Activated T-cell treated with anti-CD3 and anti-CD28 coated beads, Interleukin-2, amount 50 U/mL, for 24 hours (primary cell): Measurements from ENCODE around the gene CLK3.
"Not testable (repeated sequence)": the region's sequence is repeated elsewhere in the genome, so short reads cannot be mapped to it uniquely, and the experiment has no call there.

ENCODE experiments used
- DNase-seq: peaks from one replicate; pipeline ENCODE4 v3.0.0-alpha.2; 2020
- H3K27ac Mint-ChIP-seq: 2 replicates; pipeline ENCODE4 v1.8.0; 2020; ENCODE audit warnings: mild to moderate bottlenecking, mixed read lengths
- H3K27me3 Mint-ChIP-seq: 2 replicates; pipeline ENCODE4 v1.8.0; 2020; ENCODE audit warnings: mixed read lengths
- H3K36me3 Mint-ChIP-seq: 2 replicates; pipeline ENCODE4 v1.8.0; 2020; ENCODE audit warnings: low read depth, mixed read lengths
- H3K4me1 Mint-ChIP-seq: 2 replicates; pipeline ENCODE4 v1.8.0; 2020; ENCODE audit warnings: low read depth, mixed read lengths
- H3K4me3 Mint-ChIP-seq: 2 replicates; pipeline ENCODE4 v1.8.0; 2020; ENCODE audit warnings: mild to moderate bottlenecking, moderate library complexity, mixed read lengths
- H3K9me3 Mint-ChIP-seq: 2 replicates; pipeline ENCODE4 v1.8.0; 2020; ENCODE audit warnings: mixed read lengths

CLK3 gene

DNA sequence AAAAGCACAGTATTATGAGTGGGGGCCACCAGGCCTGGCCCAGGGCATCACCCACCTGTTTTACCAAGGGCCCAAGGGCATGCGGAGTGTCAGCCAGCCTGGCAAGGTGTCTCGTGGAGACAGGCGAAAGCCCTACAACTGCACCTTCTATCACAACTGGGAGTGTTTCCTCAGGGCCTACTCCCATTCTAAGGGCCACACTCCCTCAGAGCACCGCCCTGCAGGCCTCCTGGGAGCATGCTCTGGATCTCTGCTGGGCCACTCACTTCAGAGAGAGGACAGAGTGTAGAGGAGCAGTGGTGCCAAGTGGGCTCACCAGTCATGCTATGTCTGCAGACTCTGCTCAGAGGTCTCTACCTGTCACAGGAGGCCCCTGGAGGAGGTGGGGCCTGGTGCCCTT is 21.2 kb upstream of the CLK3 start:
- H3K27me3 Mint-ChIP-seq, result no peaks in the 10 kb centered on the region
- H3K36me3 Mint-ChIP-seq, result peaks cover 83% of the 10 kb centered on the region
- H3K27ac Mint-ChIP-seq, result peak overlapping the region; percentile 71
- H3K4me3 Mint-ChIP-seq, result no peak overlapping the region
- H3K4me1 Mint-ChIP-seq, result peaks cover 21% of the 10 kb centered on the region
- no peaks in the 10 kb centered on the region for H3K9me3 Mint-ChIP-seq
- DNase-seq, result no peak

DNA sequence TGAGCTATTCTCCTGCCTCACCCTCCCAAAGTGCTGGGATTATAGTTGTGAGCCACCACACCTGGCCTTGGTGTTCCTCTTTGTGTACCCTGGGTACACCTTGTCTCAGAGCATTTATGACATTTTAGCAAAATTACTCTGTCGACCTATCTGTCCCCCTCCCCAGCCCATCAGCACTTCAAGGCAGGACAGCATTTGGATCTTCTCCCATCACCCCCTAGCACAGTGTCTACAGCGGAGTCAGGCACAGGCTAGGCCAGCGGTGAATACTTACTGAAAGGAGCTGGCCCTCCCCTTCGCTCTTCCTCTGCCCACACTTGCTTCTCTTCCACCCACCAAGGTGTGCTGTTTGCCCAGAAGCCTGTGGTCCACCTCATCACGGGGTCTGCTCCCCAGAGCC is 20.4 kb upstream of the CLK3 start:
- no peaks in the 10 kb centered on the region for H3K9me3 Mint-ChIP-seq
- H3K27me3 Mint-ChIP-seq, result no peaks in the 10 kb centered on the region
- H3K27ac Mint-ChIP-seq, result peak overlapping the region; percentile 22
- DNase-seq, result no peak
- H3K4me1 Mint-ChIP-seq, result peaks cover 22% of the 10 kb centered on the region
- no peak overlapping the region for H3K4me3 Mint-ChIP-seq
- H3K36me3 Mint-ChIP-seq, result peaks cover 77% of the 10 kb centered on the region

DNA sequence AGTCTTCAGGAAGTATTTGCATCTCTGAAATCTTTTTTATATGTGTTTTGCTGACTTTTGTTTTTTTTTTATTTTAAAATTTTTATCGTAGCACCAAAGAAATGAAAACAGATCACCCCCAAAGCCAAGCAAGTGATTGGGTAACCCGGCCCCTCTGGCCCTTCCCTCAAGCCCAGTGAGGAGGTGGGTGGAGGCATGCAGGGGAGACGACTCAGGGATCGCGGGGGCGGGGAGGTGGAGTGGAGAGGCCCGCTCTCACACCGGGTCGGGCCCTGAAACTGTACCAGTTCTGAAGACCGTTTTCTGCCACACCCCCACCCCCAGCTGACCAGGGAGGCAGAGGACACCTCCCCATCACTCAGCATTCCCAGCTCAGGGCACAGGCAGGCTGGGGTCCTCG is 18.9 kb upstream of the CLK3 start:
- not testable (repeated sequence) for H3K9me3 Mint-ChIP-seq, DNase-seq, H3K27me3 Mint-ChIP-seq, H3K4me3 Mint-ChIP-seq, H3K27ac Mint-ChIP-seq
- Mint-ChIP-seq H3K4me1 (peaks cover 22% of the 10 kb centered on the region), H3K36me3 (peaks cover 62% of the 10 kb centered on the region)

DNA sequence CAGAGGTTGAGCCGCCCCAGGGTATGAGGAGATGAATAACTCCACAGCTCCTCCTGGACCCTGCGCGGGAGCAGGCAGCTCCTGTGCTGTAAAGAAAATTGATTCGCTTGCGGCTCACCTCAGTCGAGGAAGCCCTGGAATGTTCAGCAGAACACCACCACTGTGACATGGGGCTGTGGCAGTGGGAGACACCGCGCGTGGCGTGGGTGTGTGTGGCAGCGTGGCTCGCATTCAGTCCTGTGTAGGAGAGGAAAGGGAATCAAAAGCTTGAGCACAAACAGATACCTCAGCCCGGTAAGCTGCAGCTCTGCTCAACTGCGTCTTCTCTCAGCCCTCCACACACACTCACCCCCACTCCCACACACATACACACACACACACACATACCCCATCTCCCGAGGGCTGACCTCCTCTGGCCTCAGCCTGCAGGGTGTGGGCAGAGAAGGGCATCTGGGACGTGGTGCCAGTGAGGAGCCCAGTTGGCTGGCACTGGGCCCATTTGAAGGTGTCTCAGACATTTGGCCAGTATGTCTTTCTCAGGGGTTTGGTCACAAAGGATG is 18.4 kb upstream of the CLK3 start:
- not testable (repeated sequence) for H3K4me3 Mint-ChIP-seq, DNase-seq, H3K9me3 Mint-ChIP-seq, H3K27me3 Mint-ChIP-seq
- H3K27ac Mint-ChIP-seq, result peak overlapping the region; percentile 84
- H3K4me1 Mint-ChIP-seq, result peaks cover 22% of the 10 kb centered on the region
- H3K36me3 Mint-ChIP-seq, result peaks cover 57% of the 10 kb centered on the region

DNA sequence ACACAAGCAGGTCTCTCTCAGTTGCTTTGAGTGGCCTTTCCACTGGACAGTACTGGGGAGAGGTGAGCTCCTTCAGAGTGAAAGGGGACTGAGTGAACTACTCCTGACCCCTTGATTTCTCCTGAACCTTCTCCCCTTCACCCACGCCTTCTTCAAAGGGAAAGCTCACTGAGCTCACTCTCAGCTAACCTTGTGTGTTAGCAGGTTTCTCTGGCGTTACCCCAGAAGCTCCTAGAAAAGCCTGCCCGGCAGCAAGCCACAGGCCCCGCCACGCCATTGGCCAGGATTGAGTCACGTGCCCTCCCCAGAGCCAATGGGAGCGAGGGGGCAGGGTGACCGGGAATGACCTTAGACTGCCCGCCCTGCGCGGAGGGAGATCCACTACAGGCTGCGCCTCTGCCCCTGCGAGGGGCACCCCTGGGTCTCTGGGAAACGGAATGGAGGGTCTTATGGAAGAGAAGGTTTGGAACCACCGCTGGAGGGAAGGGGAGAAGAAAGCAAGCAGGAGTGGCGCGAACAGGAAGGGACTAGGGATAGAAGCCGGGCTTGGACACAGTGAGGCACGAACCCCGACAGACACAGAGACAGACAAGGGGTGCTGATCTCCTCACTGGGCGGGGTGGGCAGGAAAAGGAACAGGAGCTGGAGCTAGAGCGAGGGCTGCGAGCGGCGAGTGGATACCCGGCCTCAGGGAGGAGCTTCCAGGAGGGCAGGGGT is 17.4 kb upstream of the CLK3 start:
- H3K27ac Mint-ChIP-seq, result peak overlapping the region; percentile 98
- peak; percentile 91 for DNase-seq
- peak overlapping the region; percentile 92 for H3K4me3 Mint-ChIP-seq
- peaks cover 47% of the 10 kb centered on the region for H3K36me3 Mint-ChIP-seq
- H3K27me3 Mint-ChIP-seq, result no peaks in the 10 kb centered on the region
- H3K9me3 Mint-ChIP-seq, result no peaks in the 10 kb centered on the region
- peaks cover 22% of the 10 kb centered on the region for H3K4me1 Mint-ChIP-seq

DNA sequence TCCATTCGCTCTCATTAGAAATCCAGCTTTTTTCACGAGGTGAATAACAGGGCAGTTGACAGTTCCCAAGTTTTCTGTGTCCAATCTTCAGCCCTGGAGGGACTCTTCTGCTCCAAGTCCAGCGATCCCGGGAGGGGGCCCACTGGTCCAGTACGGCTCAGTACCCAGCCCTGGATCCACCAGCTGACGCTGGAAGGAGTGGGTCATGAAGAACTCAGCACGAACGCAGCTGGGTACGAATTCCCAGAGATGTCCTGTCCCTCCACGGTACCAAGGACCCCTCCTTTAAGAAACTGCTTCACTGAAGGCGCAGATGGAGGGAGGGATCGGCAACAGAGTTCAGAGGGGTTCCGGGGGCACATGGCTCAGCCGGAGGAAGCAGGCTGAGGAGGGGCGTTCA is 16.5 kb upstream of the CLK3 start:
- DNase-seq, result no peak
- H3K27me3 Mint-ChIP-seq, result no peaks in the 10 kb centered on the region
- peaks cover 22% of the 10 kb centered on the region for H3K4me1 Mint-ChIP-seq
- peak overlapping the region; percentile 92 for H3K4me3 Mint-ChIP-seq
- peaks cover 41% of the 10 kb centered on the region for H3K36me3 Mint-ChIP-seq
- no peaks in the 10 kb centered on the region for H3K9me3 Mint-ChIP-seq
- peak overlapping the region; percentile 98 for H3K27ac Mint-ChIP-seq

DNA sequence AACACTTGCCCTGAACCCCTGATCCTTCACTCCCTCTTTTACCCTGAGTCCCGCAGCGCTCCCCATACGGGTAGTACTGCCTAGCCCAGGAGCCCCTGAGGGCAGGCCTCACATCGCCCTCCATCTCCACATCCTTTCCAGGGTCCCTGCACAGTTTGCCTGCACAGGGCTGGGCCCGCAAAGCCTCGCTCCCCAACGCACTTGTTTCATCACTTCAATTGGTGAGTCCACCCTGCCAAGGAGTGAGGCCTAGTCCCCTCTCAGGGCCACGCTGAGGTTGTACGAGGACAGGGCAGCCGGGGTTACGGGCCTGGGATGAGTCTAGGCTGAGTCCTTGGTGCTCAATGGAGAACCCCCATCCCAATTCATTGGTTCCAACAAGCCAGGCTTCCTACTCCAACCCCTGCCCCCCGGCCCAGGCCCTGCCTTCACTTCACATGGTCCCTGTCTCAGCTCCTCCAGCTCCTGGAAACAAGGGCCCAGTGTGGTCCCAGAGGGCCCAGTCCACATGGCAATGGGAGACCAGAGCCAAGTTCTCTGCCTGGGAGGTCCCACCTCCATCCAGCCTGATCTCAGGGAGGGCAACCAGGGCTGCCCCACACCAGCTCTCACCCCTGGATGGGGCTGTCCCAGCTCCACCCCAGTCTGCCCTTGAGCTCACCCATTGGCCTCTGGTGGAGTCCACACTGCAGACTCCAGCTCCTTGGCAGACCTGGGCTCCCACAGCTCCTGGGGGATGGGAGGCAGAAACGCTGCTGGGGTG is 12.4 kb upstream of the CLK3 start:
- no peak overlapping the region for H3K4me3 Mint-ChIP-seq
- DNase-seq, result no peak
- H3K36me3 Mint-ChIP-seq, result peaks cover 12% of the 10 kb centered on the region
- H3K9me3 Mint-ChIP-seq, result no peaks in the 10 kb centered on the region
- peaks cover 14% of the 10 kb centered on the region for H3K4me1 Mint-ChIP-seq
- H3K27ac Mint-ChIP-seq, result no peak overlapping the region
- H3K27me3 Mint-ChIP-seq, result no peaks in the 10 kb centered on the region

DNA sequence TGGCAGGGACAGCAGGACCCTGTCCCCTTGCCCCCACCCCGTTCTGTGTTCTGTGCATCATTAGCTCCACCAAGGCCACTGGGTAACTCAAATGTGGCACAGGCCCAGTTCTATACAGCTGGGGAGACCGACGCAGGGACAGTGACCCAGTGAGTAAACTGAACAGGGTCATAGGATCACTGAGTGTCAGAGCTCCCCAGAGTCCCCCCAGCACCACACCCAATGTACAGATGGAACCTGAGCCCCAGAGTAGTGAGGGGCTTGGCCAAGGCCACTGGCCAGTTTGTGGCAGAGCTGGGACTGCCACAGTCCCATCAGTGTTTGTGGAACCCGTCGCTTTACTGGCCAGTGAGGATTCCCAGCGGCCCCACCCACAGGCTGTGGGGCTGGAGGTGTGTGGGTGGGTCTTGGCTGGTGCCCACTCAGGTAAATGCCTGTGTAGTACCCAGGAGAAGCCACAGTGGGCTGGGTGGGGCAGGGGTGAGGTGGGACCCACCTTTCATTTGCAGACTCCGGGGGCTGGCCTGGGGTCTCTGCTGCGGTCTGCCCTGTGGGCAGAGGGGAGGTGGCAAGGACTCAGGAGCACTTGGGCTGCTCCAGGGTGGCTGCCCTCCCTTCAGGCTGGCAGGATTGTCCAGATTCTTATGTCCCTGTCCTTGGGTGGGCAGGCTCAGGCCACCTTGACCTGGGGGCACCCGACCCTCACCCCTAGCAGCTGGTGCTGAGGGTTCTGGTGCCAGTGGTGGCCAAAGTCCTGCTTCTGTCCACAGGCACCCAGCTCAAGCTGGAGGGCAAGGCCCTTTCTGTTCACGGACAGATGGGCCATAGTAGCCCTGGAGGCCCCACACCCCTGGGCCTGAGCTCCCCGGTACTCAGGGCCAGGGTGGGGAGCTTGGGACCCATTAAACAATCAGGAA is 11.6 kb upstream of the CLK3 start:
- H3K36me3 Mint-ChIP-seq, result peaks cover 6% of the 10 kb centered on the region
- no peak for DNase-seq
- H3K4me3 Mint-ChIP-seq, result no peak overlapping the region
- H3K27ac Mint-ChIP-seq, result no peak overlapping the region
- no peaks in the 10 kb centered on the region for H3K9me3 Mint-ChIP-seq
- H3K4me1 Mint-ChIP-seq, result peaks cover 6% of the 10 kb centered on the region
- H3K27me3 Mint-ChIP-seq, result no peaks in the 10 kb centered on the region

DNA sequence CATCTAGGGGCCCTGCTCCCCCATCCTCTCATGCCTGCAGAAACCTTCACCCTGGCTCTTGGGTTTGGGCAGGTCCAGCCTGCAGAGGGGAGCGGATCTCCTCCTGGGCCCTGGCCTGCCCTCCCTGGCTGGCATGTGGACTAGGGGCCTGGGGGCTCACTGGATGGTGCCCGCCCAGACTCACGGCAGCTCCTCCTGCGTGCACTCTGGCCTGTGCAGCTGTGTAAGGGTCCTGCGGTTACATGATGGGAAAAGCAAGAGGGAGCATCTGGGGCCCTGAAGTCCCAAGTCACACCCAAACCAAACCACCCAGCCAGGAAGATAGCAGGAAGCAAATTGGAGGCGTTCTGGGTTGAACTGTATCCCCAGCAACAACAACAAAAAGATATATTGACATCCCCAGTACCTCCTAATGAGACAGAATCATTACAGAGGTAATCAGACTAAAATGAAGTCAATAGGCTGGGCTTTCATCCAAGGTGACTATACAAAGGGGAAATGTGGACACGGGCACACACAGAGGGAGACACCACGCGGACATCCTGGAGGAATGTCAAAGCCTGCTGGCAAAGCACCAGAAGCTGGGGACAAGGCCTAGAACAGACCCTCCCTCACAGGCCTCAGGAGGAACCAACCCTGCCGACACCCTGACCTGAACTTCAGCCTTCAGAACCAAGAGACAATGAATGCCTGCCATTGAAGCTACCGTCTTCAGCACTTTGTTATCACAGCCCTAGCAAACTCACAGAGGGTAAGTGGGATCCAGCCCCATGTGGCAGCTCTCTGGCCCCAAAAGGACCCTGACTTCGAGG is 10.4 kb upstream of the CLK3 start:
- DNase-seq, result no peak
- H3K4me1 Mint-ChIP-seq, result no peaks in the 10 kb centered on the region
- H3K36me3 Mint-ChIP-seq, result no peaks in the 10 kb centered on the region
- H3K27ac Mint-ChIP-seq, result no peak overlapping the region
- H3K9me3 Mint-ChIP-seq, result no peaks in the 10 kb centered on the region
- no peaks in the 10 kb centered on the region for H3K27me3 Mint-ChIP-seq
- no peak overlapping the region for H3K4me3 Mint-ChIP-seq

DNA sequence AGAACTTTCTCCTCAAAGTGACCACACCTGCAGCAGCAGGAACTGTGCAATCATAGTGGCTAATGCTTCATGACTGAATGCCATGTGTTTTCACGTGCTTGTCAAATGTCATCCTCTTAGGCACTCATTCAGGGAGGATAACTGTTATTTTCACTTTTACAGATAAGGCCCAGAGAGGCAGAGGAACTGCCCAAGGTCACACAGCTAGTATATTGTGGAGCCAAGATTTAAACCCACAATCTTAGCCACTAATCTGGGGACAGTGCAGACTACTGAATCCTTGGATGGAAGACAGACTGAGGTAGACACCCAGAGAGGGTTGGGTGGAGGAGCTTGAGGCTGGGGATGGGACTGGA is 9.9 kb upstream of the CLK3 start:
- H3K9me3 Mint-ChIP-seq, result no peaks in the 10 kb centered on the region
- H3K27ac Mint-ChIP-seq, result no peak overlapping the region
- no peak for DNase-seq
- H3K4me3 Mint-ChIP-seq, result no peak overlapping the region
- no peaks in the 10 kb centered on the region for H3K36me3 Mint-ChIP-seq
- H3K27me3 Mint-ChIP-seq, result no peaks in the 10 kb centered on the region
- no peaks in the 10 kb centered on the region for H3K4me1 Mint-ChIP-seq

DNA sequence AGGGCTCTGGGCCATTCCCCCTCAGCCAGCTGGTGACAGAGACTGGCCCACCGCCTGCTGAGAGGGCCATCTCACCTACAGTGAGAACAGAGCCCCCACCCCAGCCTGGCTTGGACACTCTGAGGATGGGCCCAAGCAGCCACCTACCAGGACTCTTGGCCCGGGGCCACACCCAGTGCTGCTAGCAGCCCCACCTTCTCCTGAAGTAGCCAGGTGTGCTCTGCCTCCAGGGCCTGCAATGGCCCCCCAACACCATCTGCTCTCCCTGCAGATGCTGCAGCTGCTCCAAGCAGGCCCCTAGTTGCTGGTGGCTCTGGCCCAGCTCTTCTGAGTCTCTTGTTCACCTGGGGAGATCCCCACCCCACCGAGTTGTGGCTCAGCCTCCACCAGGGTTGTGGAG is 6.8 kb upstream of the CLK3 start:
- no peak for DNase-seq
- no peak overlapping the region for H3K4me3 Mint-ChIP-seq
- no peaks in the 10 kb centered on the region for H3K36me3 Mint-ChIP-seq
- no peaks in the 10 kb centered on the region for H3K9me3 Mint-ChIP-seq
- no peak overlapping the region for H3K27ac Mint-ChIP-seq
- no peaks in the 10 kb centered on the region for H3K27me3 Mint-ChIP-seq
- H3K4me1 Mint-ChIP-seq, result peaks cover 6% of the 10 kb centered on the region

DNA sequence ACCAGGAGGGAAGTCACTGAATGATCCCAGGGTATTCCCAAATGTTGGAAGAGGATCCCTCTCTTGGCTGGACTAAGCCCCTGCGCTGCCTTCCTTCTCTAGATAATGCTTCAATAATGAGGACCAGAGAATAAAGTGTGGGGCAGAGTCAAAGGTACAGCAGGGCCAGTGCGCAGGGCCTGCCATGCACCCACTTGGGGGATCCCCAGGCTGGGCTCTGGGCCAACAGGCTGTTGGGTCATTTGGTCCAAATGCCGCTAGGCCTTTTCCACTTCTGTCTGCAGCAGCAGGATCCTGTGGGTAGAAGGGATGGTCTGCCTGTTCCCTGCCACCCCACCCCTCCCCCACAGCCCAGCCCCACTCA is 5.7 kb upstream of the CLK3 start:
- Mint-ChIP-seq H3K27me3 (no peaks in the 10 kb centered on the region), H3K4me1 (peaks cover 14% of the 10 kb centered on the region), H3K27ac (no peak overlapping the region), H3K36me3 (peaks cover 3% of the 10 kb centered on the region), H3K9me3 (no peaks in the 10 kb centered on the region), H3K4me3 (no peak overlapping the region)
- DNase-seq, result no peak

DNA sequence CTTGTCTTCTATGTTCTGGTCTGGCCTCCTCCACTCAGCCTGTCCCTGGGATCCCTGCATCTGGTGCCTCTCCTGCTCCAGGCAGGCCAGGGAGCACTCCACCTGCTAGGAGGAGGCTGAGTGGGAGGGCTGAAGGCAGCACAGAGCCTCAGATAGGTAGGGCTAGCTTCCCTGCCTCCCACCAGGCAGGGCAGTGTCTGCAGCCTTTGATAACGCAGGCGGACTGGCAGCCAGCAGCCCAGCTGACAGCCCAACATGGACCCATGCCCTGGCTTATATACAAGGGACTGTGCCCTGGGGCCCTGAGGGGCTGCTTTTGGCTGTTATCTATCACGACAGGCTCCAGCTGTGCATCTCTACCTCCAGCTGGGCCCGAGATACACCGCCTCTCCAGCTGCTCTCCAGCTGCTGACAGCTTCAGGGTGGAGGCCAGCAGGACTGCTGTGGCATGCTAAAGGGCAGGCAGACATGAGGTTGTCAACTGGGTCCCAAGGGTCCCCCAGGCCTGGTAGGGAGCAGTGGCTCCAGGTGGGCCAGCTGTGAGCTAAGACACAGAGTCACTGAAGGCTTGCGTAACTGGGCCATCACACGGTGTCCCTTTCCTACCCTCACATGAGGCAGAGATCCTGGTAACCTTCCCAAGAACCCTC is 5.2 kb upstream of the CLK3 start:
- no peak overlapping the region for H3K4me3 Mint-ChIP-seq
- H3K27ac Mint-ChIP-seq, result no peak overlapping the region
- no peak for DNase-seq
- H3K9me3 Mint-ChIP-seq, result no peaks in the 10 kb centered on the region
- H3K4me1 Mint-ChIP-seq, result peaks cover 14% of the 10 kb centered on the region
- H3K27me3 Mint-ChIP-seq, result no peaks in the 10 kb centered on the region
- H3K36me3 Mint-ChIP-seq, result peaks cover 6% of the 10 kb centered on the region
